NCI-H1417 (cell line): ENCODE measurements around the gene OGT.
"Not testable (repeated sequence)": the region's sequence is repeated elsewhere in the genome, so short reads cannot be mapped to it uniquely, and the experiment has no call there.

Source experiments
- DNase-seq, 3 experiments: peaks; one replicate each; lab custom pipeline; 2025; lab: John Stamatoyannopoulos, UW

Gene OGT

GRCh38 chrX:71532753-71533425 lies at the start of gene OGT:
OGT (plus strand) TSS chrX:71533104; CDS start chrX:71533300, 196 bp downstream.
- peak; percentile 92 to 97 (median 94) for DNase-seq

- no peak for DNase-seq
Measured at GRCh38 chrX:71487814-71488213, 45.1 kb upstream of the OGT start.

- no peak for DNase-seq
Measured at GRCh38 chrX:71489540-71489939, 43.4 kb upstream of the OGT start.

GRCh38 chrX:71492231-71493065 lies 40.5 kb upstream of the OGT start:
- DNase-seq, result peak in 1 of 3 experiments; percentile 4

GRCh38 chrX:71493111-71493613 lies 39.7 kb upstream of the OGT start:
- DNase-seq, result no peak

GRCh38 chrX:71495979-71496378 lies 36.9 kb upstream of the OGT start:
- DNase-seq, result not testable (repeated sequence)

- DNase-seq, result no peak
Measured at GRCh38 chrX:71496476-71496875, 36.4 kb upstream of the OGT start.

- DNase-seq, result not testable (repeated sequence)
Measured at GRCh38 chrX:71502080-71502479, 30.8 kb upstream of the OGT start.

- DNase-seq, result no peak
Measured at GRCh38 chrX:71504346-71504745, 28.6 kb upstream of the OGT start.

- no peak for DNase-seq
Measured at GRCh38 chrX:71509289-71509688, 23.6 kb upstream of the OGT start.

- DNase-seq, result no peak
Measured at GRCh38 chrX:71510161-71510560, 22.7 kb upstream of the OGT start.

GRCh38 chrX:71513731-71514130 lies 19.2 kb upstream of the OGT start:
- not testable (repeated sequence) for DNase-seq

- no peak for DNase-seq
Measured at GRCh38 chrX:71514367-71515037, 18.4 kb upstream of the OGT start.

GRCh38 chrX:71515038-71515396 lies 17.9 kb upstream of the OGT start:
- no peak for DNase-seq

GRCh38 chrX:71525316-71525715 lies 7.6 kb upstream of the OGT start:
- no peak for DNase-seq

GRCh38 chrX:71532078-71532752 lies 689 bp upstream of the OGT start:
- DNase-seq, result peak; percentile 13 to 65 (median 39)

- no peak for DNase-seq
Measured at GRCh38 chrX:71533516-71533850, 579 bp downstream of the OGT start.

- DNase-seq, result peak; percentile 50 to 85 (median 73)
Measured at GRCh38 chrX:71533851-71534561, 1.1 kb downstream of the OGT start.

- peak in 1 of 3 experiments; percentile 51 for DNase-seq
Measured at GRCh38 chrX:71534773-71535544, 2.1 kb downstream of the OGT start.

- no peak for DNase-seq
Measured at GRCh38 chrX:71536285-71536684, 3.4 kb downstream of the OGT start.

GRCh38 chrX:71537743-71538142 lies 4.8 kb downstream of the OGT start:
- DNase-seq, result no peak
